ENCODE measurements around the gene AGAP1. TPM values are rescaled to one million over a fixed set of nuclear protein-coding genes. Genes with fewer than 3 reads are reported as not detected.

The AGAP1 gene
- total RNA-seq, 2 experiments from 2014 or later = 2.4 to 4.5 TPM

- Mint-ChIP-seq H3K27ac (no peak overlapping the region), H3K9me3 (no peaks in the 10 kb centered on the region), H3K4me1 (no peaks in the 10 kb centered on the region), H3K27me3 (no peaks in the 10 kb centered on the region), H3K4me3 (no peak overlapping the region), H3K36me3 (no peaks in the 10 kb centered on the region)
- DNase-seq (no peak), ATAC-seq (ENCODE audit: low read depth) (no peak)
- POLR2A ChIA-PET = no interaction called here
Observed at GRCh38 chr2:235737840-235738239, 244.0 kb downstream of the AGAP1 start.

GRCh38 chr2:235739704-235740415, 246.0 kb downstream of the AGAP1 start:
- H3K36me3 Mint-ChIP-seq = no peaks in the 10 kb centered on the region
- DNase-seq (no peak), ATAC-seq (ENCODE audit: low read depth) (no peak)
- H3K4me1 Mint-ChIP-seq = no peaks in the 10 kb centered on the region
- POLR2A ChIA-PET = no interaction called here
- no peaks in the 10 kb centered on the region for H3K27me3 Mint-ChIP-seq
- H3K27ac Mint-ChIP-seq = no peak overlapping the region
- H3K4me3 Mint-ChIP-seq = no peak overlapping the region
- H3K9me3 Mint-ChIP-seq = no peaks in the 10 kb centered on the region

- H3K4me1 Mint-ChIP-seq = no peaks in the 10 kb centered on the region
- ATAC-seq (ENCODE audit: low read depth) = no peak
- H3K27me3 Mint-ChIP-seq = no peaks in the 10 kb centered on the region
- DNase-seq = no peak
- no peak overlapping the region for H3K27ac Mint-ChIP-seq
- H3K9me3 Mint-ChIP-seq = no peaks in the 10 kb centered on the region
- H3K36me3 Mint-ChIP-seq = no peaks in the 10 kb centered on the region
- POLR2A ChIA-PET = no interaction called here
- no peak overlapping the region for H3K4me3 Mint-ChIP-seq
Observed at GRCh38 chr2:235740821-235741220, 247.0 kb downstream of the AGAP1 start.

DNA sequence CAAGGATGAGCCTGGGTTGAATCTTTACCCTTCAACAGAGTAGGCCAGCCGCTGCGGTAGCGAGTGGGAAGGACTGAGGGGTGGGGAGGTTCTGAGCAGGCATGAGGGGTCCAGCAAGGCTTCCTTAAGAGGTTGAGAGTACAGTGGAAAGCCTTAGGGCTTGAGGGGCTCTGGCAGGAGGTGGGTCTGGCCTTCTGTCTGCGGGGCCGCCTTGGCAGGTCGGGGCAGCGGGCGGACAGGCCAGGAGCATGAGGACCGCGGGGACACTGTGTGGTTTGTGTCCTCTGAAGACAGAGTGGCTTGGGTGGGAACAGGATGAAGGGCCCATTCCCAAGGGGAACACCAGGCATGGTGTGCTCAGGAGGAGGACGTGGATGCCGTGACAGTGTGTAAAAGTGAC, 250.3 kb downstream of the AGAP1 start:
- DNase-seq = no peak
- POLR2A ChIA-PET = no interaction called here
- Mint-ChIP-seq H3K4me3 (no peak overlapping the region), H3K4me1 (no peaks in the 10 kb centered on the region), H3K27ac (no peak overlapping the region), H3K27me3 (no peaks in the 10 kb centered on the region), H3K36me3 (no peaks in the 10 kb centered on the region), H3K9me3 (no peaks in the 10 kb centered on the region)
- ATAC-seq (ENCODE audit: low read depth) = no peak

- Mint-ChIP-seq H3K27me3 (peaks cover 5% of the 10 kb centered on the region), H3K36me3 (no peaks in the 10 kb centered on the region), H3K4me1 (no peaks in the 10 kb centered on the region), H3K9me3 (no peaks in the 10 kb centered on the region), H3K4me3 (no peak overlapping the region), H3K27ac (no peak overlapping the region)
- no peak for DNase-seq
- ATAC-seq (ENCODE audit: low read depth) = no peak
- POLR2A ChIA-PET = interaction anchor here (0.6 kb wide), 1 partner anchor 222 kb away, joined by 3 read pairs; no protein-coding TSS in a partner anchor
Observed at GRCh38 chr2:235745597-235745996, 251.8 kb downstream of the AGAP1 start.

GRCh38 chr2:235746257-235746934, 252.6 kb downstream of the AGAP1 start:
- POLR2A ChIA-PET = interaction anchor here (0.6 kb wide), 2 partner anchors 108 to 223 kb away, joined by 3 to 5 read pairs; no protein-coding TSS in a partner anchor
- Mint-ChIP-seq H3K4me3 (no peak overlapping the region), H3K9me3 (no peaks in the 10 kb centered on the region), H3K4me1 (no peaks in the 10 kb centered on the region), H3K36me3 (no peaks in the 10 kb centered on the region), H3K27me3 (peaks cover 5% of the 10 kb centered on the region), H3K27ac (no peak overlapping the region)
- peak; percentile 78 for ATAC-seq (ENCODE audit: low read depth)
- DNase-seq = peak; percentile 38

- DNase-seq = no peak
- Mint-ChIP-seq H3K27ac (no peak overlapping the region), H3K9me3 (no peaks in the 10 kb centered on the region), H3K4me3 (no peak overlapping the region), H3K36me3 (no peaks in the 10 kb centered on the region), H3K4me1 (no peaks in the 10 kb centered on the region), H3K27me3 (peaks cover 5% of the 10 kb centered on the region)
- no peak for ATAC-seq (ENCODE audit: low read depth)
- POLR2A ChIA-PET = no interaction called here
Observed at GRCh38 chr2:235747001-235747785, 253.3 kb downstream of the AGAP1 start.

GRCh38 chr2:235747786-235748091, 253.9 kb downstream of the AGAP1 start:
- peaks cover 5% of the 10 kb centered on the region for H3K27me3 Mint-ChIP-seq
- H3K36me3 Mint-ChIP-seq = no peaks in the 10 kb centered on the region
- H3K27ac Mint-ChIP-seq = no peak overlapping the region
- H3K4me1 Mint-ChIP-seq = no peaks in the 10 kb centered on the region
- ATAC-seq (ENCODE audit: low read depth) (no peak), DNase-seq (no peak)
- POLR2A ChIA-PET = no interaction called here
- no peaks in the 10 kb centered on the region for H3K9me3 Mint-ChIP-seq
- H3K4me3 Mint-ChIP-seq = no peak overlapping the region

GRCh38 chr2:235749121-235749770, 255.4 kb downstream of the AGAP1 start:
- ATAC-seq (ENCODE audit: low read depth) (no peak), DNase-seq (no peak)
- POLR2A ChIA-PET = no interaction called here
- peaks cover 5% of the 10 kb centered on the region for H3K27me3 Mint-ChIP-seq
- H3K9me3 Mint-ChIP-seq = no peaks in the 10 kb centered on the region
- no peak overlapping the region for H3K27ac Mint-ChIP-seq
- H3K36me3 Mint-ChIP-seq = no peaks in the 10 kb centered on the region
- H3K4me1 Mint-ChIP-seq = no peaks in the 10 kb centered on the region
- H3K4me3 Mint-ChIP-seq = no peak overlapping the region

DNA sequence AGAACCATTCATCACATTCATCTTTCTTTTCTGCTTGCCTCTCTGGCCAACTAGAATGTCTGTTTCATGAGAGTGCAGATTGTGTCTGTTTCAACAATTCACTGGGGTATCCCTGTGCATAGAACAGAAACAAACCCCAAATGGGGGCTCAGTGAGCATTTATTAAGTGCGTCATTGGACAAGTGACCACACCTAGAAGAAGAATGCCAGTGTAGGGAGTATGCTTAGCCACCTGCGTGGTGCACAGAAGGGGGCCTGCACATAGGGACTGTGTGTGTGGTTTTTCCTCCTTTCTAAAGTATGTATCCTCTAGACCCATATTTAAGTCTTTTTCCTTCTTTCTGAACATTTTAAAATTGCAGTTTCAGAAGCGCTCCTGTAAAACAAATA, 255.9 kb downstream of the AGAP1 start:
- Mint-ChIP-seq H3K27me3 (peaks cover 5% of the 10 kb centered on the region), H3K36me3 (no peaks in the 10 kb centered on the region), H3K4me3 (no peak overlapping the region), H3K4me1 (no peaks in the 10 kb centered on the region), H3K9me3 (no peaks in the 10 kb centered on the region), H3K27ac (no peak overlapping the region)
- DNase-seq (no peak), ATAC-seq (ENCODE audit: low read depth) (no peak)
- POLR2A ChIA-PET = no interaction called here

GRCh38 chr2:235752846-235753245, 259.0 kb downstream of the AGAP1 start:
- ATAC-seq (ENCODE audit: low read depth) (no peak), DNase-seq (no peak)
- H3K27me3 Mint-ChIP-seq = peaks cover 5% of the 10 kb centered on the region
- no peaks in the 10 kb centered on the region for H3K9me3 Mint-ChIP-seq
- no peak overlapping the region for H3K27ac Mint-ChIP-seq
- no peaks in the 10 kb centered on the region for H3K4me1 Mint-ChIP-seq
- POLR2A ChIA-PET = no interaction called here
- H3K4me3 Mint-ChIP-seq = no peak overlapping the region
- H3K36me3 Mint-ChIP-seq = no peaks in the 10 kb centered on the region

- no peak overlapping the region for H3K27ac Mint-ChIP-seq
- no peaks in the 10 kb centered on the region for H3K36me3 Mint-ChIP-seq
- POLR2A ChIA-PET = no interaction called here
- no peak for DNase-seq
- H3K9me3 Mint-ChIP-seq = no peaks in the 10 kb centered on the region
- no peaks in the 10 kb centered on the region for H3K4me1 Mint-ChIP-seq
- no peak overlapping the region for H3K4me3 Mint-ChIP-seq
- ATAC-seq (ENCODE audit: low read depth) = no peak
- peaks cover 4% of the 10 kb centered on the region for H3K27me3 Mint-ChIP-seq
Observed at GRCh38 chr2:235754357-235755207, 260.7 kb downstream of the AGAP1 start.

DNA sequence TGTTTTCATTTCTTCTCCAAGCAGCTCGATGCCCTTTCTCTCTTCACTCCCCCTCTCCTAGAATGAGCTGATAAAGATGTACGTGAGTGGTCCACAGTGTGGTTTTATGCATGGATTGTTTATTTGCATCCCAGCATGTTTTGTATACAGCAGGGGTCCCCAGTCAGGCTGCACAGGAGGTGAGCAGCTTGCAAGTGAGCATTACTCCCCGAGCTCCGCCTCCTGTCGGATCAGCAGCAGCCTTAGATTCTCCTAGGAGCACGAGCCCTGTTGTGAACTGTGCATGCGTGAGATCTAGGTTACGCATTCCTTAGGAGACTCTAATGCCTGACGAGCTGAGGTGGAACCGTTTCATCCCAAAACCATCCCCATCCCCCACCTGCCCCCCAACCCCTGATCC, 262.6 kb downstream of the AGAP1 start:
- Mint-ChIP-seq H3K9me3 (no peaks in the 10 kb centered on the region), H3K36me3 (no peaks in the 10 kb centered on the region), H3K4me1 (no peaks in the 10 kb centered on the region), H3K27me3 (no peaks in the 10 kb centered on the region), H3K4me3 (no peak overlapping the region), H3K27ac (no peak overlapping the region)
- DNase-seq = no peak
- ATAC-seq (ENCODE audit: low read depth) = no peak
- POLR2A ChIA-PET = no interaction called here
